RWPE2 (cell line): ENCODE data around the gene APOH.

Source experiments
- ATAC-seq: fragments of 200-7000 bp; cut with Tn5 transposase; 3 replicates; pipeline ENCODE4 v1.9.1; 2021; ENCODE audit warnings: low read depth
- DNase-seq: peaks from one replicate; pipeline ENCODE4 v3.0.0-alpha.2; 2020; ENCODE audit warnings: low spot score
- H3K27ac ChIP-seq: fragments of 450-650 bp; 2 replicates; pipeline ENCODE4 v1.5.1; 2017; ENCODE audit warnings: mild to moderate bottlenecking; ENCODE audit not compliant: poor library complexity, severe bottlenecking
- H3K27me3 ChIP-seq: fragments of 250-450 bp; sonication (Bioruptor Pico); 2 replicates; pipeline ENCODE4 v1.5.1; 2021; ENCODE audit warnings: mild to moderate bottlenecking, moderate library complexity; ENCODE audit not compliant: insufficient read depth, poor library complexity, severe bottlenecking
- H3K36me3 ChIP-seq: fragments of 250-450 bp; sonication (Bioruptor Pico); 2 replicates; pipeline ENCODE4 v1.5.1; 2020; ENCODE audit warnings: low read depth, mild to moderate bottlenecking, moderate library complexity
- H3K4me1 ChIP-seq: fragments of 250-450 bp; sonication (Bioruptor Pico); 2 replicates; pipeline ENCODE4 v1.5.1; 2021; ENCODE audit warnings: mild to moderate bottlenecking, moderate library complexity; ENCODE audit not compliant: insufficient read depth, poor library complexity, severe bottlenecking
- H3K4me3 ChIP-seq: fragments of 250-450 bp; sonication (Bioruptor Pico); 2 replicates; pipeline ENCODE4 v1.5.1; 2021; ENCODE audit warnings: mild to moderate bottlenecking, moderate library complexity; ENCODE audit not compliant: severe bottlenecking
- H3K9me3 ChIP-seq: fragments of 250-450 bp; sonication (Bioruptor Pico); 2 replicates; pipeline ENCODE4 v1.5.1; 2021; ENCODE audit warnings: mild to moderate bottlenecking, moderate library complexity; ENCODE audit not compliant: severe bottlenecking
- CTCF ChIP-seq: fragments of 450-650 bp; IDR thresholded peaks from one replicate; pipeline ENCODE4 v1.5.1; 2017; ENCODE audit warnings: mild to moderate bottlenecking, moderate library complexity; ENCODE audit not compliant: poor library complexity, severe bottlenecking

Gene APOH

GRCh38 chr17:66221755-66222530 lies 7.3 kb downstream of the APOH start:
- H3K36me3 ChIP-seq: no peaks in the 10 kb centered on the region
- ATAC-seq (no peak), DNase-seq (no peak)
- H3K9me3 ChIP-seq: no peaks in the 10 kb centered on the region
- H3K4me1 ChIP-seq: no peaks in the 10 kb centered on the region
- no peak overlapping the region for H3K4me3 ChIP-seq
- no peak overlapping the region for H3K27ac ChIP-seq
- H3K27me3 ChIP-seq: no peaks in the 10 kb centered on the region
- TF ChIP-seq CTCF: no peak

- DNase-seq: no peak
- H3K27ac ChIP-seq: no peak overlapping the region
- no peak for TF ChIP-seq CTCF
- no peaks in the 10 kb centered on the region for H3K4me1 ChIP-seq
- H3K9me3 ChIP-seq: no peaks in the 10 kb centered on the region
- H3K4me3 ChIP-seq: no peak overlapping the region
- H3K27me3 ChIP-seq: no peaks in the 10 kb centered on the region
- no peak for ATAC-seq
- no peaks in the 10 kb centered on the region for H3K36me3 ChIP-seq
Observed at GRCh38 chr17:66221343-66221742, 7.9 kb downstream of the APOH start.

- H3K4me3 ChIP-seq: no peak overlapping the region
- no peaks in the 10 kb centered on the region for H3K4me1 ChIP-seq
- H3K27ac ChIP-seq: no peak overlapping the region
- no peaks in the 10 kb centered on the region for H3K9me3 ChIP-seq
- no peaks in the 10 kb centered on the region for H3K27me3 ChIP-seq
- ATAC-seq (no peak), DNase-seq (no peak)
- H3K36me3 ChIP-seq: no peaks in the 10 kb centered on the region
- no peak for TF ChIP-seq CTCF
Observed at GRCh38 chr17:66220079-66220835, 9.0 kb downstream of the APOH start.

GRCh38 chr17:66215529-66215911 lies 13.7 kb downstream of the APOH start:
- ATAC-seq: no peak
- TF ChIP-seq CTCF: no peak
- Histone ChIP-seq H3K4me1 (no peaks in the 10 kb centered on the region), H3K4me3 (no peak overlapping the region), H3K27me3 (no peaks in the 10 kb centered on the region), H3K36me3 (no peaks in the 10 kb centered on the region), H3K9me3 (no peaks in the 10 kb centered on the region), H3K27ac (no peak overlapping the region)
- DNase-seq: no peak
